Glutamatergic neuron (in vitro differentiated cells): ENCODE measurements around the gene CCDC8. TPM values are rescaled to one million over a fixed set of nuclear protein-coding genes. Genes with fewer than 3 reads are reported as not detected.

Source experiments
- DNase-seq: peaks from one replicate; pipeline ENCODE4 v3.0.0; 2022
- H3K27ac Mint-ChIP-seq: one replicate; pipeline ENCODE4 v1.8.0; 2020; ENCODE audit warnings: mild to moderate bottlenecking, mixed read lengths, inconsistent platforms; ENCODE audit not compliant: unreplicated experiment
- H3K27me3 Mint-ChIP-seq: one replicate; pipeline ENCODE4 v1.8.0; 2020; ENCODE audit warnings: mild to moderate bottlenecking, moderate library complexity, mixed read lengths, inconsistent platforms; ENCODE audit not compliant: unreplicated experiment
- H3K36me3 Mint-ChIP-seq: one replicate; pipeline ENCODE4 v1.8.0; 2020; ENCODE audit warnings: mild to moderate bottlenecking, mixed read lengths, inconsistent platforms; ENCODE audit not compliant: unreplicated experiment
- H3K4me1 Mint-ChIP-seq: one replicate; pipeline ENCODE4 v1.8.0; 2020; ENCODE audit warnings: mild to moderate bottlenecking, low read depth, mixed read lengths, inconsistent platforms; ENCODE audit not compliant: unreplicated experiment
- H3K4me3 Mint-ChIP-seq: one replicate; pipeline ENCODE4 v1.8.0; 2020; ENCODE audit warnings: mild to moderate bottlenecking, mixed read lengths, inconsistent platforms; ENCODE audit not compliant: unreplicated experiment
- H3K9me3 Mint-ChIP-seq: one replicate; pipeline ENCODE4 v1.8.0; 2020; ENCODE audit warnings: mild to moderate bottlenecking, moderate library complexity, mixed read lengths, inconsistent platforms; ENCODE audit not compliant: unreplicated experiment
- CTCF ChIP-seq: fragments of 200-600 bp; sonication (generic); IDR thresholded peaks from one replicate; pipeline ENCODE4 v1.5.0; 2021; ENCODE audit not compliant: partially characterized antibody, unreplicated experiment
- total RNA-seq: library from RNA; stranded (reverse); fragmentation: NEBNext Ultra II Directional; extraction: Animal tissue kit (Norgen Biotek cat#: 25700); gene quantifications from one replicate; pipeline ENCODE4 v1.2.1, GENCODE V29; 2021; ENCODE audit not compliant: unreplicated experiment

The CCDC8 gene
- total RNA-seq, 1 donor from 2014 or later: 6.3 TPM

- Mint-ChIP-seq H3K27me3 (peaks cover 1% of the 10 kb centered on the region), H3K4me1 (no peaks in the 10 kb centered on the region), H3K27ac (no peak overlapping the region), H3K9me3 (peaks cover 1% of the 10 kb centered on the region), H3K4me3 (no peak overlapping the region), H3K36me3 (no peaks in the 10 kb centered on the region)
- DNase-seq: no peak
- TF ChIP-seq CTCF: no peak
Observed at GRCh38 chr19:46456930-46457329, 43.6 kb upstream of the CCDC8 start.

GRCh38 chr19:46454244-46454643 lies 40.9 kb upstream of the CCDC8 start:
- Mint-ChIP-seq H3K4me1 (peaks cover 3% of the 10 kb centered on the region), H3K9me3 (peaks cover 1% of the 10 kb centered on the region), H3K27me3 (no peaks in the 10 kb centered on the region), H3K27ac (no peak overlapping the region), H3K36me3 (peaks cover 7% of the 10 kb centered on the region), H3K4me3 (no peak overlapping the region)
- DNase-seq: no peak
- TF ChIP-seq CTCF: no peak

GRCh38 chr19:46453661-46454060 lies 40.3 kb upstream of the CCDC8 start:
- TF ChIP-seq CTCF: no peak
- peaks cover 3% of the 10 kb centered on the region for H3K4me1 Mint-ChIP-seq
- H3K27ac Mint-ChIP-seq: no peak overlapping the region
- peaks cover 1% of the 10 kb centered on the region for H3K9me3 Mint-ChIP-seq
- no peak for DNase-seq
- peaks cover 7% of the 10 kb centered on the region for H3K36me3 Mint-ChIP-seq
- no peaks in the 10 kb centered on the region for H3K27me3 Mint-ChIP-seq
- H3K4me3 Mint-ChIP-seq: no peak overlapping the region

GRCh38 chr19:46452186-46452585 lies 38.8 kb upstream of the CCDC8 start:
- H3K27ac Mint-ChIP-seq: no peak overlapping the region
- peaks cover 7% of the 10 kb centered on the region for H3K36me3 Mint-ChIP-seq
- peaks cover 3% of the 10 kb centered on the region for H3K4me1 Mint-ChIP-seq
- no peaks in the 10 kb centered on the region for H3K27me3 Mint-ChIP-seq
- no peak for DNase-seq
- no peak for TF ChIP-seq CTCF
- no peak overlapping the region for H3K4me3 Mint-ChIP-seq
- peaks cover 1% of the 10 kb centered on the region for H3K9me3 Mint-ChIP-seq

GRCh38 chr19:46451352-46451751 lies 38.0 kb upstream of the CCDC8 start:
- H3K4me1 Mint-ChIP-seq: peaks cover 3% of the 10 kb centered on the region
- H3K27ac Mint-ChIP-seq: no peak overlapping the region
- TF ChIP-seq CTCF: no peak
- no peaks in the 10 kb centered on the region for H3K27me3 Mint-ChIP-seq
- H3K4me3 Mint-ChIP-seq: no peak overlapping the region
- peaks cover 7% of the 10 kb centered on the region for H3K36me3 Mint-ChIP-seq
- peaks cover 1% of the 10 kb centered on the region for H3K9me3 Mint-ChIP-seq
- DNase-seq: no peak
